H4 (cell line): ENCODE results near the gene ELL2. TPM values are rescaled to one million over a fixed set of nuclear protein-coding genes. Genes with fewer than 3 reads are reported as not detected.
"Not testable (repeated sequence)": the region's sequence is repeated elsewhere in the genome, so short reads cannot be mapped to it uniquely, and the experiment has no call there.

Experiments
- DNase-seq: peaks from one replicate; pipeline ENCODE4 v3.0.0-alpha.2; 2015; ENCODE audit warnings: low spot score
- total RNA-seq: library from RNA; depleted of rRNA; stranded (reverse); fragments of >200 nt; shearing (Covaris generic); gene quantifications from 2 replicates; pipeline ENCODE4 v1.2.3, GENCODE V29; 2014; rRNA removed

The ELL2 gene
- total RNA-seq, 1 experiment from 2014 or later, result 15.2 TPM

DNA sequence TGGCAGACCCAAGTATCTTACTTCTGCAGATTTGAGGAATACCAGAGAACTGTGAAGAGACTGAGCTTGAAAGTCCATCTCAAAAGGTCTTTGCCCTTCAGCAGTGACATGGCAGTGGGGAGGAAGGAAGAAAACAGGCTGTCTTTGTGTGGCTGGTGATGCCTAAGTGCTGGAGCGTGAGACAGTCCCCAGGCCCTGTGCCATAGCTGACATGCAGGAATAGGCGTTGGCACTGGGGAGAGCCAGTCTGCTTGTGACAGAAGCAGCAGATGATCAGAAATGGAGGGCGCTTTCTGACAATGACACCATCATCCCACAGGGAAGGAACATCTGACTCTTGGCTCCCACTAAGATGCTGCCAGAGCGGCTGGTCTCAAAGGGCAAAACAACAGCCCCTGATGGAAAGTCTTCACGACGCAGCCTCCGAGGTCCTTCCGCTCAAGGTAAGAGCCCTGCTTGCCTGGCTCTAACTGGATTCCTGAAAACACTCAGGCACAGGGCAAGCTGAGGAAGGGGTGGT lies 123.6 kb downstream of the ELL2 start:
- DNase-seq, result no peak

DNA sequence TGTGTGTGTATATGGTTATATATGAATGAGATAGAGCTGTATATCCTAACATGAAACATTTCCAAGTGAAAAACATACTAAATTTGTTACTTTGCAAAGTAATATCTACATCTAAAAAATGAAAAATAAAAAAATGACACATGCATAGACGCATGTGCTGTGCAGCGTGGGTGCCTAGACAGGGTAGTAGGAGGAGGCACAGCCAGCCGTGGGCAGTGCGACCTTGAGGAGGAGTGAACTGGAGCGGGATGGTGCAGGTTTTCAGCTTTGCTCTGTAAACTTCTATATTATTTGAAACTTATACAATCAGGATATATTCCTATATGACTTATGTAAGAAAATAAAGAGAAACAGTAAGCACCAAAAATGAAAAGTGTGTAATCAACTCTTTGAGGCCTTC lies 124.2 kb downstream of the ELL2 start:
- no peak for DNase-seq

- DNase-seq, result not testable (repeated sequence)
These were observed 124.7 kb downstream of the ELL2 start for GRCh38 chr5:95836971-95837370.

- no peak for DNase-seq
These were observed 125.1 kb downstream of the ELL2 start for GRCh38 chr5:95836544-95836943.

DNA sequence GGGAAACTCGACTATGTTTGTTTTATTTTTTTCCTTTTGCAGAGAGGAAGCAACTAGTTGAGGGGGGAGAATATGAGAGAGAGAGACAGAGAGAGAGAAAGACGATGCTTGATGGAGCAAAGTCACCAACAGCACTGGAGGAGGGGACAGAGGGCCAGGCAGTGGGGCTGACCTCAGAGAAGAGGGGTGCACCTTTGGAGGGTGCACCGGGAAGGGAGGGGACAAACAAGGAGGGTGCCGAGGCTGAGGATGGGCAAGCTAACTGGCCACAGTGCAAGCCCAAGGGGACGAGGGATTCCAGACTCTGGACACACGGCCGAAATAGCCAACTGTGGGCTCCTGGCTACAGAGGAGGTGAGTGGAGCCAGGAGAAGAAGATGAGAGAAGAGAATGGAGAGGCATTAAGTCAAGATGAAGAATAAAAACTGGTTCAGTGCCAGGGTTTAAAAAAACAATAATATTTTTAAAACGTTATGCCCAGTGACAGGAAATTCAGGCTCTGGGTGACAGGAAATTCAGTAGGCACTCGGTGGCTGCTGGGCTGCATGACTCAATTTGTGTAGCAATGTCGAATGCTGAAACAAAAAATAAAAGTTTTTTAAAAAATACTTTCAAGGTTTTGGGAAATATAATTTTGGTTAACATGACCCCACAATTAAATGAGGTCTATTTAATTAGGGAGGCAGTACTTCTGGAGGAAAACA lies 125.8 kb downstream of the ELL2 start:
- no peak for DNase-seq

Other genes with a start within 250 kb of the ELL2 start
- 105 and 134 TPM in 2 replicates for gene RHOBTB3, start 230.5 kb downstream of the ELL2 start, total RNA-seq
- 27.0 and 62.0 TPM in 2 replicates for gene GLRX, start 139.1 kb downstream of the ELL2 start, total RNA-seq